A673 (cell line): Measurements from ENCODE around the gene ORMDL2. TPM values are rescaled to one million over a fixed set of nuclear protein-coding genes. Genes with fewer than 3 reads are reported as not detected.

Experiments
- BruUV-seq: library from RNA; stranded (reverse); fragments of 400-500 nt; replicated peaks from 2 replicates; lab custom pipeline; 2021; lab: Mats Ljungman, UMichigan
- CTCF ChIA-PET: fragments of 300-600 bp; sonication (Branson Sonifier 250); formaldehyde crosslinking; loops from one replicate; lab custom pipeline; 2022; ENCODE audit warnings: antibody characterized with exemption; lab: Charles Lee
- POLR2A ChIA-PET: fragments of 300-600 bp; sonication (Branson Sonifier 250); formaldehyde crosslinking; loops from one replicate; lab custom pipeline; 2022; ENCODE audit warnings: antibody characterized with exemption; ENCODE audit not compliant: low non-redundant PET; lab: Charles Lee
- DNase-seq: peaks from one replicate; pipeline ENCODE4 v3.0.0-alpha.2; 2015; ENCODE audit warnings: low spot score
- H3K27ac ChIP-seq: fragments of 200-600 bp; sonication (generic); 2 replicates; pipeline ENCODE4 v1.5.1; 2016; ENCODE audit warnings: mixed run types, low read depth, mild to moderate bottlenecking, mixed read lengths, antibody characterized with exemption, low read length; ENCODE audit not compliant: poor library complexity, severe bottlenecking
- H3K27me3 ChIP-seq: fragments of 200-600 bp; sonication (generic); replicated peaks from 2 replicates; pipeline ENCODE4 v1.6.1; 2017; ENCODE audit warnings: mixed run types, low read depth, mild to moderate bottlenecking, mixed read lengths, antibody characterized with exemption, low read length; ENCODE audit not compliant: insufficient read depth, poor library complexity
- H3K36me3 ChIP-seq: fragments of 200-600 bp; sonication (generic); 2 replicates; pipeline ENCODE4 v1.6.1; 2016; ENCODE audit warnings: mixed run types, mild to moderate bottlenecking, mixed read lengths, antibody characterized with exemption, low read length; ENCODE audit not compliant: insufficient read depth, poor library complexity, severe bottlenecking
- H3K4me1 ChIP-seq: fragments of 200-600 bp; sonication (generic); 2 replicates; pipeline ENCODE4 v1.6.1; 2017; ENCODE audit warnings: mixed run types, mild to moderate bottlenecking, mixed read lengths, antibody characterized with exemption, low read length; ENCODE audit not compliant: insufficient read depth, poor library complexity, severe bottlenecking
- H3K4me3 ChIP-seq: fragments of 200-600 bp; sonication (generic); 2 replicates; pipeline ENCODE4 v1.5.1; 2016; ENCODE audit warnings: low read depth, mixed run types, mild to moderate bottlenecking, mixed read lengths, low read length; ENCODE audit not compliant: poor library complexity, severe bottlenecking
- H3K9me3 ChIP-seq: fragments of 200-600 bp; sonication (generic); 2 replicates; pipeline ENCODE4 v1.6.1; 2016; ENCODE audit warnings: mixed run types, low read depth, mild to moderate bottlenecking, mixed read lengths, antibody characterized with exemption, low read length; ENCODE audit not compliant: poor library complexity, severe bottlenecking
- EZH2 ChIP-seq: fragments of 200-600 bp; sonication (generic); IDR thresholded peaks from 2 replicates; pipeline ENCODE4 v1.6.1; 2017; ENCODE audit warnings: borderline replicate concordance, low read depth, mild to moderate bottlenecking, mixed read lengths, antibody characterized with exemption, low read length; ENCODE audit not compliant: poor library complexity, severe bottlenecking
- intact Hi-C: fragments of 100-400 bp; cut with micrococcal nuclease; formaldehyde crosslinking; loops from one replicate; pipeline ENCODE4 v1.10.0; 2022; ENCODE audit not compliant: unreplicated experiment
- total RNA-seq: library from RNA; stranded (reverse); gene quantifications from 2 replicates; pipeline ENCODE4 v1.2.3, GENCODE V29; 2021
- TF ChIP-seq, protein P1 (sequence below): fragments of 300-800, 200-600 bp; sonication (generic); conservative IDR thresholded peaks from 2 replicates; pipeline ENCODE4 v1.5.1; 2017; ENCODE audit warnings: low read depth, mild to moderate bottlenecking, antibody characterized with exemption, low read length, moderate library complexity, mixed read lengths

ORMDL2 gene
- total RNA-seq, 1 experiment from 2014 or later = 32.3 TPM

DNA sequence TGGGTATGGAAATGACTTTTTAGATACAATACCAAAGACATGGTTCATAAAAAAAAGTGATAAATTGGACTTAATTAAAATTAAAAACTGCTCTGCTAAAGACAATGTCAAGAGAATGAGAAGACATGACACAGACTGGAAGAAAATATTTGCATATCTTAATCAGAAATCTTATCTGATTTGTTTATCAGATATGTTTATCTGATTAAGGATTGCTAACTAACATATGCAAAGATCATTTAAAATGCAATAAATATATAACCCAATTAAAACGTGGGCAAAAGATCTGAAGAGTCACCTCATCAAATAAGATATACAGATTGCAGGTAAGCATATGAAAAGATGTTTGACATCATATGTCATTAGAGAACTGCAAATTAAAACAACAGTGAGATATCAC, 34.9 kb downstream of the ORMDL2 start:
- no peak overlapping the region for H3K27ac ChIP-seq
- CTCF ChIA-PET = no interaction called here
- no peak overlapping the region for H3K4me3 ChIP-seq
- no peak for DNase-seq
- H3K27me3 ChIP-seq = no peaks in the 10 kb centered on the region
- POLR2A ChIA-PET = no interaction called here
- TF ChIP-seq, protein P1, sequence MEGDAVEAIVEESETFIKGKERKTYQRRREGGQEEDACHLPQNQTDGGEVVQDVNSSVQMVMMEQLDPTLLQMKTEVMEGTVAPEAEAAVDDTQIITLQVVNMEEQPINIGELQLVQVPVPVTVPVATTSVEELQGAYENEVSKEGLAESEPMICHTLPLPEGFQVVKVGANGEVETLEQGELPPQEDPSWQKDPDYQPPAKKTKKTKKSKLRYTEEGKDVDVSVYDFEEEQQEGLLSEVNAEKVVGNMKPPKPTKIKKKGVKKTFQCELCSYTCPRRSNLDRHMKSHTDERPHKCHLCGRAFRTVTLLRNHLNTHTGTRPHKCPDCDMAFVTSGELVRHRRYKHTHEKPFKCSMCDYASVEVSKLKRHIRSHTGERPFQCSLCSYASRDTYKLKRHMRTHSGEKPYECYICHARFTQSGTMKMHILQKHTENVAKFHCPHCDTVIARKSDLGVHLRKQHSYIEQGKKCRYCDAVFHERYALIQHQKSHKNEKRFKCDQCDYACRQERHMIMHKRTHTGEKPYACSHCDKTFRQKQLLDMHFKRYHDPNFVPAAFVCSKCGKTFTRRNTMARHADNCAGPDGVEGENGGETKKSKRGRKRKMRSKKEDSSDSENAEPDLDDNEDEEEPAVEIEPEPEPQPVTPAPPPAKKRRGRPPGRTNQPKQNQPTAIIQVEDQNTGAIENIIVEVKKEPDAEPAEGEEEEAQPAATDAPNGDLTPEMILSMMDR = no peak
- TF ChIP-seq EZH2 = no peak
- intact Hi-C loops = no loop called here
- BruUV-seq = no TSS peak
- peaks cover 1% of the 10 kb centered on the region for H3K4me1 ChIP-seq
- no peaks in the 10 kb centered on the region for H3K36me3 ChIP-seq
- no peaks in the 10 kb centered on the region for H3K9me3 ChIP-seq

DNA sequence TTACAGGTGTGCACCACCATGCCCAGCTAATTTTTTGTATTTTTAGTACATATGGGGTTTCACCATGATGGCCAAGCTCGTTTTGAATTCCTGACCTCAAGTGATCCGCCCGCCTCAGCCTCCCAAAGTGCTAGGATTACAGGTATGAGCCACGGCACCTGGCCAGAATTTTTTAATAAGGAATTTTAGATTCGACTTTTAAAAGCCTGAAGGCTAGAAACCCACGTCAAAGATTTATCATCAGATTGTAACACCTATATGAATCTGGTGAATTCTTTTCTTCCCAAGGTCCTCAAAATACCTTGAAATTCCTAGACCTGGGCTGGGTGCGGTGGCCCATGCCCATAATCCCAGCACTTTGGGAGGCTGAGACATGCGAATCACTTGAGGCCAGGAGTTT, 43.6 kb downstream of the ORMDL2 start:
- Histone ChIP-seq H3K9me3 (peaks cover 6% of the 10 kb centered on the region), H3K36me3 (no peaks in the 10 kb centered on the region), H3K27ac (no peak overlapping the region), H3K4me1 (no peaks in the 10 kb centered on the region), H3K27me3 (no peaks in the 10 kb centered on the region), H3K4me3 (no peak overlapping the region)
- intact Hi-C loops = no loop called here
- ChIA-PET CTCF (no interaction called here), POLR2A (no interaction called here)
- DNase-seq = no peak
- BruUV-seq = no TSS peak
- TF ChIP-seq, protein P1 = no peak
- no peak for TF ChIP-seq EZH2

DNA sequence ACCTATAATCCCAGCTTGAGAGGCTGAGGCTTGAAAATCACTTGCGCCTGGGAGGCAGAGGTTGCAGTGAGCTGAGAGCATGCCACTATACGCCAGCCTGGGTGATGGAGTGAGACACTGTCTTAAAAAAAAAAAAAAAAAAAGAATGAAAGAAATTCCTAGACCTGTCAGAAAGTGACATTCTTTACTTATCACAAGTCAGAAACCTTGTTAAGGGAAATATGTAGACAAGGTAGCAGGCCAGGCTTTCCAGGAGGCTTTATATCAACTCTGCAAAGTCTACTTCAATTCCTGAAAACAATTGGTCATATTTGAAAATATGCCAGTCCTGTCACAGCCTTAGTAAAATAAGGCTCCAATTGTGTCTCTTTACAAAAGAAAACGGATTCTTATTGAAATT, 44.0 kb downstream of the ORMDL2 start:
- H3K4me3 ChIP-seq = no peak overlapping the region
- CTCF ChIA-PET = no interaction called here
- DNase-seq = no peak
- TF ChIP-seq, protein P1 = no peak
- TF ChIP-seq EZH2 = no peak
- no peaks in the 10 kb centered on the region for H3K4me1 ChIP-seq
- no peak overlapping the region for H3K27ac ChIP-seq
- no peaks in the 10 kb centered on the region for H3K36me3 ChIP-seq
- H3K27me3 ChIP-seq = no peaks in the 10 kb centered on the region
- no TSS peak for BruUV-seq
- POLR2A ChIA-PET = no interaction called here
- H3K9me3 ChIP-seq = peaks cover 6% of the 10 kb centered on the region
- intact Hi-C loops = no loop called here
